ENCODE results near the gene ZXDC. TPM values are rescaled to one million over a fixed set of nuclear protein-coding genes. Genes with fewer than 3 reads are reported as not detected.

Gene ZXDC
- total and polyA plus RNA-seq, 9 of the 15 experiments (the other 6 are each of a cell fraction or from before 2014, with no cell fraction given), result 0.59 to 13.4 (median 7.3) TPM

GRCh38 chr3:126508564-126508964 lies 32.9 kb upstream of the ZXDC start:
- in situ Hi-C loops (cut with MboI), result no loop called here
- no peak for FAIRE-seq
- Histone ChIP-seq H3K4me2 (ENCODE audit: insufficient read depth, low read length) (no peak overlapping the region), H2AFZ (ENCODE audit: low read depth, low read length) (no peak overlapping the region), H3K4me1 (replicated peaks in 1 of 2; ENCODE audit: control insufficient read depth in 2 of 2, insufficient read depth in 2 of 2, low read length in 2 of 2) (peaks cover 0 to 11% of the 10 kb centered on the region in 2 experiments; a peak in 2 of 5 replicates), H4K20me1 (replicated peaks; ENCODE audit: control insufficient read depth, insufficient read depth, low read length) (no peaks in the 10 kb centered on the region; the same call in 1 of the 2 replicates), H3K9me1 (ENCODE audit: control insufficient read depth, insufficient read depth, low read length) (no peaks in the 10 kb centered on the region), H3K27me3 (ENCODE audit: control insufficient read depth in 2 of 2, insufficient read depth in 2 of 2, low read length in 2 of 2) (peaks cover 5 to 50% of the 10 kb centered on the region in 2 experiments; a peak in 4 of 5 replicates), H3K4me3 (no peak overlapping the region), H3K9ac (ENCODE audit: insufficient read depth in 1 of 2, low read depth in 2 of 2, low read length in 2 of 2) (no peak overlapping the region), H3K9me3 (replicated peaks; ENCODE audit: control insufficient read depth, insufficient read depth, low read depth, low read length) (no peaks in the 10 kb centered on the region), H3K79me2 (ENCODE audit: control insufficient read depth, insufficient read depth, low read length) (no peaks in the 10 kb centered on the region), H3K36me3 (ENCODE audit: control insufficient read depth, insufficient read depth, low read length) (no peaks in the 10 kb centered on the region), H3K27ac (ENCODE audit: extremely low read depth, low read depth, low read length) (no peak overlapping the region)
- ChIA-PET CTCF (ENCODE audit: low intra/inter-chr PET ratio) (no interaction called here), POLR2A (no interaction called here)
- no peak for ATAC-seq
- TF ChIP-seq ZNF121 (CRISPR knock-in tag; conservative IDR thresholded peaks at IDR 0.05) (no peak), NONO (IDR thresholded peaks at IDR 0.05; ENCODE audit: low read depth in 2 of 2, low read length in 1 of 2) (no peak), FOXJ2 (tag; IDR thresholded peaks at IDR 0.05) (no peak), SRSF9 (IDR thresholded peaks at IDR 0.05; ENCODE audit: borderline replicate concordance, low read depth, low read length) (no peak)
- WGBS (ENCODE audit: insufficient coverage, low coverage, missing lambda C conversion rate), result 10% methylated on average over 4 of the region's 4 CpGs
- no TSS peak for BruUV-seq (replicated peaks)
- intact Hi-C loops (cut with micrococcal nuclease), result no loop called here
- no peak for DNase-seq (ENCODE audit: extremely low read depth in 1 of 4, low spot score in 3 of 4)

GRCh38 chr3:126507886-126508285 lies 32.2 kb upstream of the ZXDC start:
- POLR2A ChIA-PET, result no interaction called here
- H3K9ac ChIP-seq (ENCODE audit: insufficient read depth in 1 of 2, low read depth in 2 of 2, low read length in 2 of 2), result no peak overlapping the region
- H3K4me2 ChIP-seq (ENCODE audit: insufficient read depth, low read length), result no peak overlapping the region
- H3K9me3 ChIP-seq (replicated peaks; ENCODE audit: control insufficient read depth, insufficient read depth, low read depth, low read length), result no peaks in the 10 kb centered on the region
- no peak overlapping the region for H3K4me3 ChIP-seq
- no CpG with 5 or more reads among the region's 9 CpGs for WGBS (ENCODE audit: insufficient coverage, low coverage, missing lambda C conversion rate)
- H3K4me1 ChIP-seq (replicated peaks in 1 of 2; ENCODE audit: control insufficient read depth in 2 of 2, insufficient read depth in 2 of 2, low read length in 2 of 2), result peaks cover 0 to 11% of the 10 kb centered on the region in 2 experiments; a peak in 2 of 5 replicates
- peaks cover 5 to 44% of the 10 kb centered on the region in 2 experiments; a peak in 4 of 5 replicates for H3K27me3 ChIP-seq (ENCODE audit: control insufficient read depth in 2 of 2, insufficient read depth in 2 of 2, low read length in 2 of 2)
- CTCF ChIA-PET (ENCODE audit: low intra/inter-chr PET ratio), result no interaction called here
- ATAC-seq, result no peak
- H4K20me1 ChIP-seq (replicated peaks; ENCODE audit: control insufficient read depth, insufficient read depth, low read length), result no peaks in the 10 kb centered on the region; the same call in 1 of the 2 replicates
- no peaks in the 10 kb centered on the region for H3K79me2 ChIP-seq (ENCODE audit: control insufficient read depth, insufficient read depth, low read length)
- no peaks in the 10 kb centered on the region for H3K9me1 ChIP-seq (ENCODE audit: control insufficient read depth, insufficient read depth, low read length)
- no peak for DNase-seq (ENCODE audit: extremely low read depth in 1 of 4, low spot score in 3 of 4)
- no peaks in the 10 kb centered on the region for H3K36me3 ChIP-seq (ENCODE audit: control insufficient read depth, insufficient read depth, low read length)
- H2AFZ ChIP-seq (ENCODE audit: low read depth, low read length), result no peak overlapping the region
- FAIRE-seq, result no peak
- BruUV-seq (replicated peaks), result no TSS peak
- intact Hi-C loops (cut with micrococcal nuclease), result no loop called here
- in situ Hi-C loops (cut with MboI), result no loop called here
- H3K27ac ChIP-seq (ENCODE audit: extremely low read depth, low read depth, low read length), result no peak overlapping the region
- TF ChIP-seq FUS (optimal IDR thresholded peaks at IDR 0.05; ENCODE audit: low read depth, low read length) (no peak), ZNF121 (CRISPR knock-in tag; conservative IDR thresholded peaks at IDR 0.05) (no peak), POU5F1 (IDR thresholded peaks at IDR 0.05; ENCODE audit: borderline replicate concordance, low read depth, low read length, partially characterized antibody) (no peak), ZNF695 (CRISPR knock-in tag; IDR thresholded peaks at IDR 0.05) (no peak), ZFP30 (CRISPR knock-in tag; IDR thresholded peaks at IDR 0.05; ENCODE audit: borderline replicate concordance) (no peak), PYGO2 (tag; IDR thresholded peaks at IDR 0.05) (no peak)
